GM21576 (cell line): ENCODE measurements around the gene ABHD1.

Experiments used
- ATAC-seq: cut with Tn5 transposase; IDR thresholded peaks from one replicate; pipeline ENCODE4 v1.9.1; 2021; ENCODE audit warnings: mild to moderate bottlenecking, moderate library complexity; ENCODE audit not compliant: unreplicated experiment

ABHD1 gene

GRCh38 chr2:27134781-27135477 is 11.3 kb downstream of the ABHD1 start:
- ATAC-seq: no peak

GRCh38 chr2:27135478-27135955 is 11.9 kb downstream of the ABHD1 start:
- ATAC-seq: no peak

- no peak for ATAC-seq
These were observed 13.1 kb downstream of the ABHD1 start for GRCh38 chr2:27136751-27137150.

GRCh38 chr2:27137322-27137935 is 13.8 kb downstream of the ABHD1 start:
- no peak for ATAC-seq

GRCh38 chr2:27138111-27138510 is 14.5 kb downstream of the ABHD1 start:
- no peak for ATAC-seq

GRCh38 chr2:27139310-27139709 is 15.7 kb downstream of the ABHD1 start, which contains the start of gene PRR30:
PRR30 (minus strand) TSS chr2:27139410; CDS start chr2:27138329, 1,081 bp downstream.
- no peak for ATAC-seq

GRCh38 chr2:27143285-27143684 is 19.7 kb downstream of the ABHD1 start:
- no peak for ATAC-seq

GRCh38 chr2:27145682-27146081 is 22.1 kb downstream of the ABHD1 start:
- no peak for ATAC-seq

- no peak for ATAC-seq
These were observed 24.3 kb downstream of the ABHD1 start for GRCh38 chr2:27147935-27148334.

- ATAC-seq: no peak
These were observed 25.3 kb downstream of the ABHD1 start, which contains the start of gene TCF23 for GRCh38 chr2:27148801-27149439. TCF23 (plus strand) TSS chr2:27149004; CDS start chr2:27149134, 130 bp downstream.

- no peak for ATAC-seq
These were observed 26.2 kb downstream of the ABHD1 start for GRCh38 chr2:27149570-27150405.

GRCh38 chr2:27150639-27151230 is 27.1 kb downstream of the ABHD1 start:
- ATAC-seq: no peak

GRCh38 chr2:27152102-27152795 is 28.6 kb downstream of the ABHD1 start:
- no peak for ATAC-seq

- no peak for ATAC-seq
These were observed 29.3 kb downstream of the ABHD1 start for GRCh38 chr2:27152796-27153464.

- ATAC-seq: no peak
These were observed 30.9 kb downstream of the ABHD1 start for GRCh38 chr2:27154488-27154887.

GRCh38 chr2:27155069-27155520 is 31.5 kb downstream of the ABHD1 start:
- ATAC-seq: no peak

- ATAC-seq: no peak
These were observed 34.9 kb downstream of the ABHD1 start for GRCh38 chr2:27158468-27158867.

GRCh38 chr2:27159271-27159670 is 35.7 kb downstream of the ABHD1 start:
- no peak for ATAC-seq

GRCh38 chr2:27160191-27160590 is 36.6 kb downstream of the ABHD1 start:
- no peak for ATAC-seq
